ENCODE data around the gene LSM10. TPM values are rescaled to one million over a fixed set of nuclear protein-coding genes. Genes with fewer than 3 reads are reported as not detected.

LSM10 gene
- total and polyA plus RNA-seq, 2 of the 4 experiments (the other 2 are of a cell fraction): 11.7 to 78.9 TPM

DNA sequence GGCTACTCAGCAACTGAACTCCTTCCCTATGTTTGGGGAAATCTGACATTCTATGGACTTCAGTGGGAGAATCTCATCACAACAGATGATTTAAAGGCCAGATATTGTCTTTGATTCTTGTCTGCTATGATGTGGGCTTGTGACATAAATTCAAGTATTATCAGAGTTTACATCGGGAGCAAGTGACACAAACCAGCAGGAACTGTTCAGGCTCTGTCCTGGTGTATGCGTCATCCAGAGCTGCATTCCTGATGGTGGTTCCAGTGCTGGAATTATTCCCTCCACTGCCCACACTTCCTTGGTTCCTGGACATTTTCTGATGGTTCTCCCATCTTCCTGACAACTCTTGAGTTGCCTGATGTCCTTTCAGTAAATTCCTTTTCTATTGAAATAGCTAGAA is 10.8 kb upstream of the LSM10 start:
- Histone ChIP-seq H4K8ac (ENCODE audit: low read depth in 2 of 2, low read length in 2 of 2) (no peak overlapping the region; a peak in 1 of 4 replicates), H3K9me1 (ENCODE audit: insufficient read depth, low read length) (no peaks in the 10 kb centered on the region), H2AFZ (replicated peaks; ENCODE audit: low read length, poor library complexity) (peak overlapping the region; percentile 36), H2BK20ac (ENCODE audit: low read depth, low read length) (no peak overlapping the region), H2BK120ac (ENCODE audit: low read depth, low read length) (no peak overlapping the region; the same call in 1 of the 2 replicates), H2BK15ac (ENCODE audit: low read depth, low read length) (peak overlapping the region; percentile 28; the same call in 1 of the 3 replicates), H3K36me3 (ENCODE audit: control insufficient read depth, insufficient read depth, low read length) (no peaks in the 10 kb centered on the region), H3K4ac (ENCODE audit: low read depth, low read length) (peak overlapping the region; percentile 1; the same call in 1 of the 2 replicates), H3K4me3 (ENCODE audit: insufficient read depth, low read depth, low read length) (no peak overlapping the region), H3K9ac (ENCODE audit: low read depth, low read length) (no peak overlapping the region), H3K9me3 (ENCODE audit: control insufficient read depth, insufficient read depth, low read length) (no peaks in the 10 kb centered on the region; the same call in 1 of the 2 replicates), H4K5ac (ENCODE audit: low read depth, low read length) (no peak overlapping the region), H4K91ac (ENCODE audit: insufficient read depth, low read depth, low read length) (no peak overlapping the region), H3K23ac (ENCODE audit: low read depth, low read length) (peak overlapping the region; percentile 31; the same call in 1 of the 2 replicates), H2AK9ac (replicated peaks; ENCODE audit: low read depth, low read length, poor library complexity) (no peak overlapping the region), H2AK5ac (ENCODE audit: low read depth, low read length) (no peak overlapping the region), H3K18ac (ENCODE audit: low read depth, low read length) (no peak overlapping the region; the same call in 1 of the 2 replicates), H3K27me3 (ENCODE audit: control insufficient read depth, insufficient read depth, low read length) (no peaks in the 10 kb centered on the region), H3K27ac (ENCODE audit: insufficient read depth, low read length) (no peak overlapping the region), H3K79me1 (ENCODE audit: low read depth in 1 of 2, low read length in 2 of 2) (no peaks in the 10 kb centered on the region), H3K56ac (ENCODE audit: extremely low read depth, insufficient read depth, low read length) (no peak overlapping the region), H3K14ac (replicated peaks; ENCODE audit: low read depth, low read length) (0 out of 2 replicates have a peak overlapping the region, but pooled peaks have one; percentile 3), H4K20me1 (ENCODE audit: insufficient read depth, low read length) (no peaks in the 10 kb centered on the region), H3K4me2 (ENCODE audit: low read depth, low read length) (peak overlapping the region; percentile 31; the same call in 1 of the 2 replicates), H3K4me1 (ENCODE audit: control insufficient read depth, insufficient read depth, low read length) (peaks cover 2% of the 10 kb centered on the region; the same call in 1 of the 2 replicates), H2BK5ac (ENCODE audit: low read depth, low read length, poor library complexity, severe bottlenecking) (peak overlapping the region; percentile 68)
- 50% methylated on average over 1 of the region's 2 CpGs; no CpG with 5 or more reads in 1 of the 2 experiments for WGBS, 2 experiments (ENCODE audit: extremely low coverage in 2 of 2, insufficient read length in 1 of 2)
- BruUV-seq (replicated peaks): no TSS peak
- ChIA-PET POLR2A (ENCODE audit: unreplicated experiment) (no interaction called here), CTCF (interaction anchor here (0.7 kb wide), 2 partner anchors 42 to 108 kb away, joined by 3 to 4 read pairs; no protein-coding TSS in a partner anchor)
- in situ Hi-C loops (cut with MboI; ENCODE audit: low sequenced_read_pairs): loop anchor here (25.0 kb wide), 1 partner anchor 296 kb away; no protein-coding TSS in a partner anchor
- dilution Hi-C loops (cut with HindIII; ENCODE audit: low sequenced_read_pairs, unreplicated experiment): no loop called here
- no peak for TF ChIP-seq RCOR1 (IDR thresholded peaks at IDR 0.05; ENCODE audit: insufficient replicate concordance, low read length)
- 0 out of 2 replicates have a peak, but pooled peaks have one; percentile 25 for TF ChIP-seq FOS (IDR thresholded peaks at IDR 0.05; ENCODE audit: low read depth, low read length)
- TF ChIP-seq SMC3 (IDR thresholded peaks at IDR 0.05; ENCODE audit: low read depth, low read length): no peak
- no peak for TF ChIP-seq MAZ (IDR thresholded peaks at IDR 0.05; ENCODE audit: borderline replicate concordance, low read depth, low read length)
- no peak for TF ChIP-seq BHLHE40 (IDR thresholded peaks at IDR 0.05; ENCODE audit: low read depth, low read length)
- no peak for TF ChIP-seq MXI1 (IDR thresholded peaks at IDR 0.05; ENCODE audit: borderline replicate concordance, low read depth, low read length)
- peak; percentile 61 for DNase-seq
- ATAC-seq (ENCODE audit: low read depth): peak; percentile 89
- intact Hi-C loops (cut with micrococcal nuclease): no loop called here
